Transverse colon (tissue), 4 donors: ENCODE data around the gene YBX2.

ENCODE experiments used
- CTCF ChIP-seq, 5 experiments: fragments of 200-600 bp in 3 of 5; fragments of 450-650 bp in 2 of 5; sonication (generic) in 3 of 5; IDR thresholded peaks; 1 replicate in 2 of 5; 2 replicates in 3 of 5; pipeline ENCODE4 v1.5.1; 2016 to 2017; ENCODE audit warnings: antibody characterized with exemption in 5 of 5, inconsistent platforms in 3 of 5, mild to moderate bottlenecking in 2 of 5, moderate library complexity in 1 of 5
- EP300 ChIP-seq: sonication (generic); formaldehyde crosslinking; IDR thresholded peaks from one replicate; pipeline ENCODE4 v1.6.1; 2017; ENCODE audit warnings: antibody characterized with exemption, low read depth
- POLR2A ChIP-seq: fragments of 450-650 bp; IDR thresholded peaks from one replicate; pipeline ENCODE4 v1.6.1; 2016; ENCODE audit warnings: antibody characterized with exemption, mild to moderate bottlenecking, moderate library complexity
- POLR2AphosphoS5 ChIP-seq, 3 donors: sonication (generic); formaldehyde crosslinking; IDR thresholded peaks; one replicate each; pipeline ENCODE4 v1.6.1; 2016; ENCODE audit warnings: antibody characterized with exemption in 3 of 3

- TF ChIP-seq CTCF (IDR thresholded peaks at IDR 0.05) (peak; percentile 91 to 98 (median 95)), EP300 (peak; percentile 40), POLR2AphosphoS5 (IDR thresholded peaks at IDR 0.05) (peak in 1 of 3 donors; percentile 62), POLR2A (no peak)
Measured at GRCh38 chr17:7296189-7296861, 1.9 kb upstream of the YBX2 start.
